ENCODE results near the gene TNS1.

The TNS1 gene

GRCh38 chr2:217909156-217909820 is 93.5 kb downstream of the TNS1 start:
- no peak for DNase-seq

- no peak for DNase-seq
Measured at GRCh38 chr2:217908544-217908943, 94.3 kb downstream of the TNS1 start.

GRCh38 chr2:217907266-217907665 is 95.5 kb downstream of the TNS1 start:
- no peak for DNase-seq

DNA sequence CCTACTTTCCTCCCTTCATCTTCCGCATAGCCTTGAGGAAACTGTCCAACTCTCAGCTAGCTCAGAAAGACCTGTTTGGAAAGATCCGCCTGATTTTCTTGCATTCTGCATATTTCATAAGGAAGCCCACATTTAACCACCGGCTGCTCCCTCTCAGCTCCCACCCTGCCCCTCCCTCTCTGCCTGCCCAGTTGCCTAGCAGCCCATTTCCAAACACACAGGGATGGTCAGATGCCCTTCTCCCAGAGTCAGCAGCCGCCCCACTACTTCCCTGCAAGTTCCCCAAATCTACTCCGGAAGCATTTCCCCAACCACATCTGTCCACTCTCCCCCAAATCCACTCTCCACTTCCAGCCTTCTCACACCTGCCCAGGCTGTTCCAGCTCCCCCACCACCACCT is 96.0 kb downstream of the TNS1 start:
- no peak for DNase-seq

- DNase-seq, result no peak
Measured at GRCh38 chr2:217905896-217906295, 96.9 kb downstream of the TNS1 start.

GRCh38 chr2:217905395-217905794 is 97.4 kb downstream of the TNS1 start:
- DNase-seq, result no peak

GRCh38 chr2:217904614-217904965 is 98.2 kb downstream of the TNS1 start:
- DNase-seq, result no peak

GRCh38 chr2:217903859-217904613 is 98.8 kb downstream of the TNS1 start:
- DNase-seq, result no peak

- no peak for DNase-seq
Measured at GRCh38 chr2:217903142-217903858, 99.5 kb downstream of the TNS1 start.

DNA sequence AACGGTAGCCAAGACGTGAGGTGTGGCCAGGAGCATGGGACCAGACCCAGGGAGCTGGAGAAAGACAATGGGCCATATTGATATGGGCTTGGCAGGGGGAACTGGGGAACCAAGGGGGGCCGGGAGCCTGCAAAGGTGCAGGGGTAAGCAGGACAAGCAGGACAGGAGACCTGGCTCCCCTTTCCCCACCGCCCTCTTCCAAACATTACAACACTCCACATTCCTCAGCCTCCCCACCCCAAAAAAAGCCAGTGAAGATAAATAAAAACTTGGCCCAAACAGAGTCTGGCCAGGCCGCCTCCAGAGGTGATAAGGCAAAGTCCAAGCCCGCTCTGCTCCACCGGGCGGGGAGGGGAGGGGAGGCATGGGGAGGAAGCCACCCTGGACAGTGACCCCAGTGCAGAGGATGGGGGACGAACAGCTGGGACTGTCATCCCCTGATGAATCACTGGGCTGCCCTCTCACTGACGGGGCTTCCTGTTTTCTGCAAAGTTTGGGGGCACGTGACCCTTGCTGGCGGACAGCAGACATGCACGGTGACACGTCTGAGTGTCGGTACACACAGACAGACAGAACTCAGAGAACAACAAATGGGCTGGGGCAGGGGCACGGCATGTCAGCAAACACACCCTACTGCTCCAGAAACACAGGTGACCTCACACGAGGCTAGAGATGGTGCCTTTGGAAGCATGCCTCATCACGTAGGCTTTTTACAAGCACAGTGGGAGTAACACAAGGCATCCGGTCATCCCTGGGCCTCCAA is 100.2 kb downstream of the TNS1 start:
- DNase-seq, result peak; percentile 68

DNA sequence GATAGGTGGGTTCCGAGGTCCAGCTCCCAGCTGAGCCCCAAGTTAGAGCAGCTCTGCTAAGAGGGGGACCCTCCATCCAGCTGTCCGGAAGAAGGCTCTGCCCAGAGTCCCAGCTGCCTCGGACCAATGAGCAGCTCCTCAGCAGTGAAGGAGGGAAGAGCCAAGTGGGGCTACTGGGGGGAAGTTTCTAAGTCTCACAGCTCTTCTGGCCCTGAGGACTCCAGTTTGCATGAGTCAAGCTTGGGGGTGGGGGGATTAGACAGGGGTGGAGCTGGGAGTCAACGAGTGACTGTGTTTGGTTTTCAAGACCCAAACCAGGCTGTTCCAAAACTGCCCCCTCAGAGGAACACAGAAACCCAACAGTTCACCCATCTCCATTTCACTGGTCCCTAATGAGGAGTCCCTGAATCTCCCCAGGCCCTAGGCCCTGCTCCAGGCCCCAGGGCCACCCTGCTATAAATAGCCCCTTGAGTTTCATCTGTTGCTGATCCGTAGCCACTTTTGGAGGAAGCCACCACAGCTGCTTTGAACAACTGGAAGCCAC is 100.9 kb downstream of the TNS1 start:
- DNase-seq, result peak; percentile 68

DNA sequence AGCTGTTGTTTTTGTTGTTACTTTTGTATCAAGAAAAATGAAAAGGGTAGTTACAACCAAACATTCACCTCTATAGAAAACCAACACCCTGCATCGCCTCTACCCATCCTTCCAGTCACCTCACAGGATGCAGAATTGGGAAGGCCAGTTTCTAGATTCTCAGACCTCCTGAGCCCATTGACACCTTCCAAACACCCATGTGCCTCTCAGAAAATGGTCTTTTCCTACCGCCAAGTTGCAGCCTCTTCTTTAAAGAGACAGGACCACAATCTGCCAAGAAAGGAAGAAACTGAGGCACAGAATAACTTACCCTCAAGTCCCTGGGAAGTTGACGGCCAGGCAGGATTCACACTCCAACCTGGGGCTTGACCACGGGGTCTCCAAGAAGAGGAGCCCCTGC is 101.4 kb downstream of the TNS1 start:
- DNase-seq, result no peak

DNA sequence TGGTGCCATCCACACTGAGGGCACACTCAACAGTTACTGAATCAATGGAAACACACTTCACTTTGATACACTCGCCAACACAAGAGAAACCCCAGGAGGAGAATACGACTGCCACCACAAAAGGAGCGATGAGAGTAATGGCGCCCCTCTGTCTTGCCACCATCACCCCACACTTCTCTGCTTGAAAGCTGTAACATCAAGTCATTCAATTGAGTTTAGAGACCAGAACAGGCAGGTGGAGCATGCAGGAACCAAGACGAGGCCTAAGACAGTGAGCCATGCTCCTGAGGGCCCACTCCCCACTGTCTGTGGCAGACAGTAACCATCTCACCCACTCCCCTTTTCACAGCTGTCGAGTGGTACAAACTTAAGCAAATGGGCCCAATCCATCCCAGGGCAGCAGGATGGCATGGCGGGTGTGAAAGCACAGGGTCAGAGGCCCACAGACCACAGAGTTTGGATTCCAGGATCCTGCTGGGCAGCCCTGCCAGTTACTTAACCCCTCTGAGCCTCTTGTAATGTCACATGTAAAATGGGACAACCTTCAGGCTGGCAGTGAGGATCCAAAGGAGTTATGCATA is 101.9 kb downstream of the TNS1 start:
- DNase-seq, result no peak

- DNase-seq, result no peak
Measured at GRCh38 chr2:217900010-217900779, 102.6 kb downstream of the TNS1 start.

- DNase-seq, result peak; percentile 90
Measured at GRCh38 chr2:217899231-217900009, 103.4 kb downstream of the TNS1 start.

- DNase-seq, result no peak
Measured at GRCh38 chr2:217897816-217898806, 104.7 kb downstream of the TNS1 start.

DNA sequence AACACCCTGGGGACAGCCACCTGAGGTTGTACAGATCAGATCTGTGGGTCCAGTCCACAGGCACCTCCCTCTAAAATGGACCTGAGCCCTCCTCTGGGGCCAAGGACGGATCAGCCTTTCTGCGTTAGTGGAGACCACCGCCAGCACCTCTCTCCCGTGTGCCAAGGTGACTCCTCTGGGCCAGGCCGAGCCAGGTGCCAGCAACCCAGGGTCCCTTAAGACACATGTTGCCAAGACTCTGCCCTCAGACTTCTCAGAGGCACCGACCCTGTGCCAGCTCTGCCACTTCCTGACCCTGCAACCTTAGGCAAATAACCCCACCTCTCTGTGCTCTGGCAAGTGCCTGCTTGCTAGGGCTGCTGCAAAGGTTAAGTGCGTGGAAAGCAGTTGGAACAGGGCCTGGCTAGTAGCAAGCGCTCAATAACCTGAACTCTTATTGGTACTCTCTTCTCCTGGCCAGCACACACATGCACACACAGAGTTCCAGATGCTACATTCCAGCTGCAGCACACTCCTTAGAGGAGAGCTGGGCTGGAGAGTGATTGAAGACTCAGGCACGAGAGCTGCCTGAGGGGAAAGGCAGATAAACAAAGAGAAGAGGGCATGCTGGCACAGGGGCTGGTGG is 105.6 kb downstream of the TNS1 start:
- DNase-seq, result no peak

DNA sequence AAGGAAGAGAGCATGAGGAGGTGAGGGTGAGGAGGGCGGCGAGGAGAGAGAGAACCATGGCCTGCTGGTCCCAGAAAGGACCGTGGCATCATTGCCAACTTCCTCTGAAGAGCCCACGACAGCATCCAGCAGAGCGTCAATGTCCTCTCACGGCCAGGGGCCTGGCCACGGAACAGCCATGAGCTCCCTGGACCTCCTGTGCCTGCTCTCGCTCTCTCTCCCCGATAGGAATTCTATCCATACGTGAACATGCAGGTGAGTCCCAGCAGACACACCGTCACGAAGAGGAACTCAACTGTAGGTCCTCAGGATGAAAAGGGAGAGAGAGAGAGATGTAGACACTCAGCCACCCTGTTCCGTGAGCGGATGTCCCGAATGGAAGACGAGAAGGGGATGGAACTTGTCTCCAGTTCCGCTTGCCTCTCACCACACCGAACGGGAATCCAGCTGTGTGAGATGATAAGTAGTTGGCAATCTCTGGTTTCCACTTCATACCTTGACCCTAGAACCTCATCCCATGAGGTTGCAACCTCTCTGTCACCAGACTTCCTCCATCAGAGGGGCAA is 107.6 kb downstream of the TNS1 start:
- no peak for DNase-seq

DNA sequence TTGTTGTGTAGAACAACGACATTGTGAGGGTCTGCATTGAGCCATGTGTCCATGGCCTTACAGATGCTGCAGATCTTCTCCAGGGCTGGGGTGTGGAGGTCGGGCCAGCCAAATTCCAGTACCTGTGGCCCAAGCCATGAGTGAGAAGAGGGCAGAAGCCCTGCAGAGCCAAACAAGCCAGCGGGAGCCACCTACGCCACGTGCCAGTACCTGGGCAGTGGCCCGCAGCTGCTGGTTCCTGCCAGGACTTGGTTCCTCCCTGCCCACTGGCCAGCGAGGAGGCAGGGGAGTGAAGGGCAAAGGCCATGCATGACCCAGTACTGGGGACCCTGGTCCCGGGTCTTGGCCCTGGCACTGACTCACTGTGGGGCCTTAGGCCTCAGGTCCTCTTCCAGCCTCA is 109.4 kb downstream of the TNS1 start:
- DNase-seq, result no peak
